Measurements from ENCODE around the gene EBF3. TPM values are rescaled to one million over a fixed set of nuclear protein-coding genes. Genes with fewer than 3 reads are reported as not detected.

Gene EBF3
- total RNA-seq, 1 experiment from 2014 or later: not detected

- DNase-seq: no peak
- TF ChIP-seq EZH2 (IDR thresholded peaks at IDR 0.05; ENCODE audit: low read depth) (no peak), CTCF (conservative IDR thresholded peaks at IDR 0.05) (no peak)
- Histone ChIP-seq H2AFZ (no peak overlapping the region), H3K79me2 (ENCODE audit: low read depth) (no peaks in the 10 kb centered on the region), H3K4me3 (no peak overlapping the region), H3K9me3 (ENCODE audit: insufficient read depth, low read depth) (no peaks in the 10 kb centered on the region), H3K27ac (no peak overlapping the region), H4K20me1 (ENCODE audit: insufficient read depth) (no peaks in the 10 kb centered on the region), H3F3A (ENCODE audit: insufficient read depth, low read depth) (no peaks in the 10 kb centered on the region), H3K27me3 (ENCODE audit: insufficient read depth, low read depth) (peaks cover 37% of the 10 kb centered on the region), H3K36me3 (ENCODE audit: low read depth) (no peaks in the 10 kb centered on the region), H3K9me2 (ENCODE audit: insufficient read depth) (no peaks in the 10 kb centered on the region), H3K4me1 (replicated peaks; ENCODE audit: insufficient read depth) (no peaks in the 10 kb centered on the region), H3K4me2 (no peak overlapping the region)
- POLR2A ChIA-PET (ENCODE audit: unreplicated experiment): no interaction called here
- CTCF ChIA-PET: no interaction called here
- BruUV-seq (replicated peaks): no TSS peak
- intact Hi-C loops (cut with micrococcal nuclease; ENCODE audit: unreplicated experiment): no loop called here
These were observed 93.0 kb downstream of the EBF3 start for GRCh38 chr10:129870961-129871621.

GRCh38 chr10:129870474-129870757 is 93.7 kb downstream of the EBF3 start:
- Histone ChIP-seq H3F3A (ENCODE audit: insufficient read depth, low read depth) (no peaks in the 10 kb centered on the region), H3K27ac (no peak overlapping the region), H3K4me2 (no peak overlapping the region), H3K27me3 (ENCODE audit: insufficient read depth, low read depth) (peaks cover 37% of the 10 kb centered on the region), H3K4me1 (replicated peaks; ENCODE audit: insufficient read depth) (no peaks in the 10 kb centered on the region), H3K9me3 (ENCODE audit: insufficient read depth, low read depth) (no peaks in the 10 kb centered on the region), H4K20me1 (ENCODE audit: insufficient read depth) (no peaks in the 10 kb centered on the region), H3K79me2 (ENCODE audit: low read depth) (no peaks in the 10 kb centered on the region), H2AFZ (no peak overlapping the region), H3K36me3 (ENCODE audit: low read depth) (no peaks in the 10 kb centered on the region), H3K4me3 (no peak overlapping the region), H3K9me2 (ENCODE audit: insufficient read depth) (no peaks in the 10 kb centered on the region)
- no peak for TF ChIP-seq EZH2 (IDR thresholded peaks at IDR 0.05; ENCODE audit: low read depth)
- TF ChIP-seq CTCF (conservative IDR thresholded peaks at IDR 0.05): no peak
- ChIA-PET POLR2A (ENCODE audit: unreplicated experiment) (no interaction called here), CTCF (no interaction called here)
- BruUV-seq (replicated peaks): no TSS peak
- DNase-seq: no peak
- intact Hi-C loops (cut with micrococcal nuclease; ENCODE audit: unreplicated experiment): no loop called here

DNA sequence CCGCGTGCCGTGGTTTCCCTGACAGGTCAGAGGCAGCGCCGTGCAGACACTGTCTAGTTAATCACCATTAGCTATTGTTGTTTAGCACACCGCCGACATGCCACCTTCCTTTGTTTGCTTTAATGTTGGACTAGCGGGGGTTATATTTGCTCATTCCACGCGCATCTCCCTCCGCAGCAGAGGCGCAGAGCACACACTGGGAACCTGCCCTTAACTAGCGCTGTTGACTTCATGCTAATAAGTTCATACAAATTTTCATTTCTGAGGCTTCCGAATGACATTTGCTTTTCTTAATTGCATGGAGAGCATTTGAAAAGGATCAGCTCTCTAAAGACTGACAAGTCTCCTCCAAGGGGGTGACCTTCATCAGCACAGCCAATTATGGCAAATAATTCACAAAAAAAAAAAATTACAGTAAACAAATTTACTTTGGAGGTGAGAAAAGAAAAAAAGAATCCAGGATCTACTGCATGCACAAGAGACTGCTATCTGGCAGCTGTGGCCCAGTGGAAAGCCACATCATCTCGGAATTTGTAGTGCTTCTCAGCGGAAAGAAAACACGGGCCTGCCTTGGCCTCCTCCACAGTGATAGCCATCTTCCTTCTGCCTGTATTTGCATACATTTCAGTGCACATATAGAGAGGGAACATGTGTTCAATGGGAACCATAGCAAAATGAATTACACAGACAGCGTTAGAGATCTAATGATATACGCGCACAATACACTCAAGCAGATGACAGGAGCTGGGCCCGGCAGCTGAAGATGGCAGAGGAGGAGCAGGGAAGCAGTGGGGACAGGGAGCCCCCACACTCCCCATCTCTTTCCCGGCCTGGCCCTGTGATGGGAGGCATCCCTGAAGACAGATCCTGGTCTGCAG is 94.2 kb downstream of the EBF3 start:
- Histone ChIP-seq H3K4me2 (no peak overlapping the region), H3K9me2 (ENCODE audit: insufficient read depth) (no peaks in the 10 kb centered on the region), H3K4me1 (replicated peaks; ENCODE audit: insufficient read depth) (no peaks in the 10 kb centered on the region), H2AFZ (no peak overlapping the region), H3K27ac (no peak overlapping the region), H3K4me3 (no peak overlapping the region), H3K9me3 (ENCODE audit: insufficient read depth, low read depth) (no peaks in the 10 kb centered on the region), H3K79me2 (ENCODE audit: low read depth) (no peaks in the 10 kb centered on the region), H4K20me1 (ENCODE audit: insufficient read depth) (no peaks in the 10 kb centered on the region), H3K27me3 (ENCODE audit: insufficient read depth, low read depth) (peaks cover 43% of the 10 kb centered on the region), H3K36me3 (ENCODE audit: low read depth) (no peaks in the 10 kb centered on the region), H3F3A (ENCODE audit: insufficient read depth, low read depth) (no peaks in the 10 kb centered on the region)
- CTCF ChIA-PET: no interaction called here
- no peak for DNase-seq
- POLR2A ChIA-PET (ENCODE audit: unreplicated experiment): no interaction called here
- TF ChIP-seq CTCF (conservative IDR thresholded peaks at IDR 0.05) (no peak), EZH2 (IDR thresholded peaks at IDR 0.05; ENCODE audit: low read depth) (no peak)
- intact Hi-C loops (cut with micrococcal nuclease; ENCODE audit: unreplicated experiment): no loop called here
- BruUV-seq (replicated peaks): no TSS peak

Measured in PC-9 (cell line).